Stomach (tissue), 9 donors: Measurements from ENCODE around the gene PEAK1. TPM values are rescaled to one million over a fixed set of nuclear protein-coding genes. Genes with fewer than 3 reads are reported as not detected.
A peak's percentile ranks its signal among the peaks of the same experiment; 100 is the strongest.

Source experiments
- DNase-seq, 2 donors: peaks; one replicate each; pipeline versions ENCODE4 v3.0.0 to v3.0.0-alpha.2; 2013 to 2019
- H3K27ac ChIP-seq, 5 donors: fragments of 200-600 bp in 4 of 5; sonication (generic) in 4 of 5; one replicate each; pipeline ENCODE4 v1.5.1; 2013 to 2019; ENCODE audit warnings: mild to moderate bottlenecking in 1 of 5, moderate library complexity in 1 of 5
- H3K27me3 ChIP-seq, 3 donors: fragments of 200-600 bp; sonication (generic); one replicate each; pipeline ENCODE4 v1.5.1; 2017 to 2019; ENCODE audit warnings: mixed run types in 1 of 3
- H3K36me3 ChIP-seq, 4 donors: fragments of 200-600 bp; sonication (generic); 1 replicate in 3 of 4; 2 replicates in 1 of 4; pipeline ENCODE4 v1.5.1; 2016 to 2019
- H3K4me1 ChIP-seq, 4 donors: fragments of 200-600 bp; sonication (generic); one replicate each; pipeline ENCODE4 v1.5.1; 2016 to 2019
- H3K4me3 ChIP-seq, 4 donors: fragments of 200-600 bp; sonication (generic) in 3 of 4; one replicate each; pipeline ENCODE4 v1.5.1; 2016 to 2019; ENCODE audit warnings: mild to moderate bottlenecking in 1 of 4
- H3K9me3 ChIP-seq, 4 donors: fragments of 200-600 bp; sonication (generic); one replicate each; pipeline ENCODE4 v1.5.1; 2016 to 2019
- CTCF ChIP-seq, 7 experiments: fragments of 450-650 bp in 4 of 7; fragments of 200-600 bp in 3 of 7; sonication (generic) in 3 of 7; IDR thresholded peaks; one replicate each; pipeline ENCODE4 v1.5.1; 2016 to 2019; ENCODE audit warnings: antibody characterized with exemption in 7 of 7, control low read depth in 2 of 7, mild to moderate bottlenecking in 1 of 7
- EP300 ChIP-seq: sonication (generic); formaldehyde crosslinking; IDR thresholded peaks from one replicate; pipeline ENCODE4 v1.6.1; 2017; ENCODE audit warnings: antibody characterized with exemption
- POLR2A ChIP-seq, 4 donors: fragments of 450-650 bp; IDR thresholded peaks; one replicate each; pipeline ENCODE4 v1.6.1; 2016; ENCODE audit warnings: antibody characterized with exemption in 4 of 4, control low read depth in 2 of 4, mild to moderate bottlenecking in 1 of 4, moderate library complexity in 1 of 4
- POLR2AphosphoS5 ChIP-seq, 3 donors: sonication (generic); formaldehyde crosslinking; IDR thresholded peaks; one replicate each; pipeline ENCODE4 v1.6.1; 2016; ENCODE audit warnings: antibody characterized with exemption in 3 of 3
- WGBS, 5 donors: extraction: QIAGEN DNeasy Blood & Tissue Kit in 3 of 5; methylation state at CpG; one replicate each; pipeline versions ENCODE4 v1.1.5 to v1.1.7; 2013 to 2018; 5-methylcytosine and 5-hydroxymethylcytosine counted together
- intact Hi-C: fragments of 100-400 bp; cut with DNase I; formaldehyde crosslinking; loops from one replicate; pipeline ENCODE4 v1.15.1; 2023; ENCODE audit warnings: low total_unique reads
- polyA plus RNA-seq, 3 donors: library from polyadenylated mRNA; stranded (reverse); fragments of 200-250 nt; gene quantifications; one replicate each; pipeline ENCODE4 v1.2.3, GENCODE V29; 2013
- total RNA-seq, 5 donors: library from RNA; depleted of rRNA; stranded (reverse); fragments of >200 nt; gene quantifications; one replicate each; pipeline versions ENCODE4 v1.1.0 to v1.2.3, GENCODE V29; 2014 to 2016
- donor health status: healthy with polysubstance abuse.
- donor health status: Bipolar disorder and iron deficiency.
- donor health status: healthy.

Gene PEAK1
- total and polyA plus RNA-seq, 8 donors = 1.7 to 72.5 (median 19.4) TPM

- 76 to 90% (median 87%) methylated on average over 4 of the region's 4 CpGs for WGBS, 5 donors
- H3K4me1 ChIP-seq = peaks cover 0 to 4% (median 0%) of the 10 kb centered on the region in 4 donors
- intact Hi-C loops = no loop called here
Measured at GRCh38 chr15:77076323-77076915, 343.5 kb downstream of the PEAK1 start.

GRCh38 chr15:77075528-77075927 is 344.4 kb downstream of the PEAK1 start:
- H3K9me3 ChIP-seq = no peaks in the 10 kb centered on the region
- TF ChIP-seq POLR2AphosphoS5 (IDR thresholded peaks at IDR 0.05) (peak in 1 of 3 donors; percentile 8), CTCF (IDR thresholded peaks at IDR 0.05) (no peak)
- WGBS, 5 donors = 33 to 59% (median 48%) methylated on average over 9 of the region's 9 CpGs
- no peak overlapping the region for H3K4me3 ChIP-seq
- intact Hi-C loops = no loop called here
- DNase-seq = peak in 1 of 2 donors; percentile 50
- H3K4me1 ChIP-seq = peaks cover 0 to 8% (median 0%) of the 10 kb centered on the region in 4 donors
- H3K36me3 ChIP-seq = no peaks in the 10 kb centered on the region
- no peaks in the 10 kb centered on the region for H3K27me3 ChIP-seq
- H3K27ac ChIP-seq = no peak overlapping the region

More at GRCh38 chr15:77076323-77076915, 343.5 kb downstream of the PEAK1 start:
- no peaks in the 10 kb centered on the region for H3K27me3 ChIP-seq
- no peak for TF ChIP-seq POLR2AphosphoS5 (IDR thresholded peaks at IDR 0.05)
- no peak for TF ChIP-seq POLR2A (IDR thresholded peaks at IDR 0.05)
- no peak for TF ChIP-seq EP300
- no peak for TF ChIP-seq CTCF (IDR thresholded peaks at IDR 0.05)
- no peaks in the 10 kb centered on the region for H3K36me3 ChIP-seq
- no peak for DNase-seq
- no peak overlapping the region for H3K27ac ChIP-seq
- no peaks in the 10 kb centered on the region for H3K9me3 ChIP-seq
- H3K4me3 ChIP-seq = no peak overlapping the region

- intact Hi-C loops = no loop called here
- H3K9me3 ChIP-seq = no peaks in the 10 kb centered on the region
- TF ChIP-seq POLR2AphosphoS5 (IDR thresholded peaks at IDR 0.05) (no peak), CTCF (IDR thresholded peaks at IDR 0.05) (no peak), POLR2A (IDR thresholded peaks at IDR 0.05) (no peak), EP300 (no peak)
- no peak overlapping the region for H3K27ac ChIP-seq
- H3K4me1 ChIP-seq = peaks cover 6 to 15% (median 7%) of the 10 kb centered on the region in 4 donors
- no peaks in the 10 kb centered on the region for H3K36me3 ChIP-seq
- WGBS, 5 donors = 73 to 92% (median 87%) methylated on average over 2 of the region's 2 CpGs
- H3K4me3 ChIP-seq = no peak overlapping the region
- no peaks in the 10 kb centered on the region for H3K27me3 ChIP-seq
- no peak for DNase-seq
Measured at GRCh38 chr15:77074350-77074749, 345.6 kb downstream of the PEAK1 start.

GRCh38 chr15:77071305-77072223 is 348.3 kb downstream of the PEAK1 start:
- H3K4me1 ChIP-seq = peaks cover 32 to 43% (median 34%) of the 10 kb centered on the region in 4 donors
- WGBS, 5 donors = 84 to 88% (median 86%) methylated on average over 15 of the region's 15 CpGs
- H3K27ac ChIP-seq = peak overlapping the region in 4 of 5 donors; percentile 89 to 93 (median 92)
- intact Hi-C loops = no loop called here
- no peaks in the 10 kb centered on the region for H3K36me3 ChIP-seq
- H3K4me3 ChIP-seq = peak overlapping the region; percentile 63 to 83 (median 78)
- no peak for DNase-seq
- TF ChIP-seq POLR2A (IDR thresholded peaks at IDR 0.05) = no peak
- no peak for TF ChIP-seq EP300
- no peak for TF ChIP-seq CTCF (IDR thresholded peaks at IDR 0.05)
- no peak for TF ChIP-seq POLR2AphosphoS5 (IDR thresholded peaks at IDR 0.05)
- no peaks in the 10 kb centered on the region for H3K9me3 ChIP-seq
- H3K27me3 ChIP-seq = no peaks in the 10 kb centered on the region
